ENCODE measurements around the gene FADS6.

DNA sequence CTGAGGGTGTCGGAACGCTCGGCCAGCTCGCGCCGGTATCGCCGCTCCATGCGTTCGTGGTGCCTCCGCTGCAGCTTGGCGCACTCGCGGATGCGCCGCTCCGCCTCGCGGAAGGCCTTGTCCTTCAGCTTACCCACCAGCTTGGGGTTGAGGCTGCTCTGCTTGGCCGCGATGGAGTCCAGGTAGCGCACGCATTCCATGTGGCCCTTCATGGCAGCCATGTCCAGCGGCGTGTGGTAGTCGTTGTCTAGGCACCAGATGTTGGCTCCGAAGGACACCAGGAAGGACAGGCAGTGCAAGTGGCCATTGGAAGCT, 26.8 kb upstream of the FADS6 start:
- TF ChIP-seq, protein P1, sequence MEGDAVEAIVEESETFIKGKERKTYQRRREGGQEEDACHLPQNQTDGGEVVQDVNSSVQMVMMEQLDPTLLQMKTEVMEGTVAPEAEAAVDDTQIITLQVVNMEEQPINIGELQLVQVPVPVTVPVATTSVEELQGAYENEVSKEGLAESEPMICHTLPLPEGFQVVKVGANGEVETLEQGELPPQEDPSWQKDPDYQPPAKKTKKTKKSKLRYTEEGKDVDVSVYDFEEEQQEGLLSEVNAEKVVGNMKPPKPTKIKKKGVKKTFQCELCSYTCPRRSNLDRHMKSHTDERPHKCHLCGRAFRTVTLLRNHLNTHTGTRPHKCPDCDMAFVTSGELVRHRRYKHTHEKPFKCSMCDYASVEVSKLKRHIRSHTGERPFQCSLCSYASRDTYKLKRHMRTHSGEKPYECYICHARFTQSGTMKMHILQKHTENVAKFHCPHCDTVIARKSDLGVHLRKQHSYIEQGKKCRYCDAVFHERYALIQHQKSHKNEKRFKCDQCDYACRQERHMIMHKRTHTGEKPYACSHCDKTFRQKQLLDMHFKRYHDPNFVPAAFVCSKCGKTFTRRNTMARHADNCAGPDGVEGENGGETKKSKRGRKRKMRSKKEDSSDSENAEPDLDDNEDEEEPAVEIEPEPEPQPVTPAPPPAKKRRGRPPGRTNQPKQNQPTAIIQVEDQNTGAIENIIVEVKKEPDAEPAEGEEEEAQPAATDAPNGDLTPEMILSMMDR (IDR thresholded peaks at IDR 0.05), result no peak
- no peak for TF ChIP-seq POLR2A (IDR thresholded peaks at IDR 0.05)

Measured in uterus (tissue), 2 donors.